NK-92 treated with Interleukin-12 subunit alpha and Interleukin-12 subunit beta, amount 100 ng/mL, for 24 hours (cell line): Measurements from ENCODE around the gene ZNF37A.
"Not testable (repeated sequence)": the region's sequence is repeated elsewhere in the genome, so short reads cannot be mapped to it uniquely, and the experiment has no call there.

Source experiments
- DNase-seq: peaks from one replicate; lab custom pipeline; 2025; lab: John Stamatoyannopoulos, UW

The ZNF37A gene

GRCh38 chr10:38150891-38151463 is 56.8 kb downstream of the ZNF37A start:
- not testable (repeated sequence) for DNase-seq

GRCh38 chr10:38156416-38157269 is 62.5 kb downstream of the ZNF37A start:
- no peak for DNase-seq

- DNase-seq: no peak
Measured at GRCh38 chr10:38157270-38157685, 63.1 kb downstream of the ZNF37A start.

- DNase-seq: no peak
Measured at GRCh38 chr10:38159004-38159403, 64.9 kb downstream of the ZNF37A start.

GRCh38 chr10:38163617-38164016 is 69.5 kb downstream of the ZNF37A start:
- no peak for DNase-seq

GRCh38 chr10:38174336-38174735 is 80.2 kb downstream of the ZNF37A start:
- DNase-seq: no peak

- no peak for DNase-seq
Measured at GRCh38 chr10:38184477-38184876, 90.3 kb downstream of the ZNF37A start.
